ENCODE results near the gene HS3ST3A1. TPM values are rescaled to one million over a fixed set of nuclear protein-coding genes. Genes with fewer than 3 reads are reported as not detected.
A peak's percentile ranks its signal among the peaks of the same experiment; 100 is the strongest.

HS3ST3A1 gene
- 8.8 to 11.5 TPM (median 10.6 TPM) in 3 replicates for total RNA-seq
- long read RNA-seq, transcript HS3ST3A1-201 (2 exons, 2,527 nt), result major isoform, 38 of 43 reads
- long read RNA-seq, partial matches to known transcripts, result 2 of 43 reads
- long read RNA-seq, other reads (novel, unspliced or antisense), result 3 of 43 reads

- DNase-seq (ENCODE audit: low spot score), result peak; percentile 95
- peak within 1 kb of the TSS; percentile 95 for H3K4me3 Mint-ChIP-seq (ENCODE audit: unreplicated experiment)
- H3K9me3 Mint-ChIP-seq (ENCODE audit: low read depth), result no peaks in the 10 kb centered on the region
- peak within 1 kb of the TSS; percentile 96 for H3K27ac Mint-ChIP-seq (ENCODE audit: unreplicated experiment)
- peak; percentile 12 for TF ChIP-seq CTCF (IDR thresholded peaks at IDR 0.05)
- H3K36me3 Mint-ChIP-seq (ENCODE audit: low read depth), result no peaks in the 10 kb centered on the region
- H3K4me1 Mint-ChIP-seq (ENCODE audit: low read depth), result peaks cover 39% of the 10 kb centered on the region
- H3K27me3 Mint-ChIP-seq (ENCODE audit: low read depth), result peaks cover 3% of the 10 kb centered on the region
Measured at GRCh38 chr17:13601776-13602551, at the start of gene HS3ST3A1. Gene HS3ST3A1, minus strand, starts transcription at chr17:13601929. Its CDS starts 800 bp downstream, at chr17:13601129.

- Mint-ChIP-seq H3K27me3 (ENCODE audit: low read depth) (no peaks in the 10 kb centered on the region), H3K27ac (ENCODE audit: unreplicated experiment) (no peak overlapping the region), H3K9me3 (ENCODE audit: low read depth) (no peaks in the 10 kb centered on the region), H3K36me3 (ENCODE audit: low read depth) (no peaks in the 10 kb centered on the region), H3K4me1 (ENCODE audit: low read depth) (peaks cover 11% of the 10 kb centered on the region), H3K4me3 (ENCODE audit: unreplicated experiment) (no peak overlapping the region)
- no peak for TF ChIP-seq CTCF (IDR thresholded peaks at IDR 0.05)
- DNase-seq (ENCODE audit: low spot score), result no peak
Measured at GRCh38 chr17:13650096-13650675, 48.5 kb upstream of the HS3ST3A1 start.

DNA sequence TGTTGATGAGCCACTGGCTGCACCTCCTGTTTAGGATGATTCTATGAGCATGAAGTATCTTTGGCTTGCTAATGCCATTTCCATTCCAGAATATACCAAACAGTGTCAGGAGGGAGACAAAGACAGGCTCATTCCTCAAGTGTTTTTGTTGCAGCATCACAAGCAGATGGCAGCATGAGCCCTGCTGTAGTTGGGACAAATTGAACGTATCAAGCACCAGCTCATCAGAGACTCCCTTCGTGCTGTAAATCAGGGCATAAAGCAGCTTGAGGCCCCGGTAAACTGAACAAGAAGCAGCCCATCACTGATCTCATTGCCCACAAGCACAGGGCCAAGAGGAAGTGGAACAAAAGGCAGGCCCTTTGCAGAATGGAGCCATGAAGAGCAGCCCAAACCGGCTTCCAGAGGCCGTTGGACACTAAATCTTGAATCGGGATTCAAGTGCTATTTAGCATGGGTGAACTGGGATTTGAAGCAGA lies 45.9 kb upstream of the HS3ST3A1 start:
- Mint-ChIP-seq H3K27ac (ENCODE audit: unreplicated experiment) (no peak overlapping the region), H3K27me3 (ENCODE audit: low read depth) (no peaks in the 10 kb centered on the region), H3K36me3 (ENCODE audit: low read depth) (no peaks in the 10 kb centered on the region), H3K4me1 (ENCODE audit: low read depth) (peaks cover 11% of the 10 kb centered on the region), H3K9me3 (ENCODE audit: low read depth) (no peaks in the 10 kb centered on the region), H3K4me3 (ENCODE audit: unreplicated experiment) (no peak overlapping the region)
- no peak for TF ChIP-seq CTCF (IDR thresholded peaks at IDR 0.05)
- DNase-seq (ENCODE audit: low spot score), result no peak

DNA sequence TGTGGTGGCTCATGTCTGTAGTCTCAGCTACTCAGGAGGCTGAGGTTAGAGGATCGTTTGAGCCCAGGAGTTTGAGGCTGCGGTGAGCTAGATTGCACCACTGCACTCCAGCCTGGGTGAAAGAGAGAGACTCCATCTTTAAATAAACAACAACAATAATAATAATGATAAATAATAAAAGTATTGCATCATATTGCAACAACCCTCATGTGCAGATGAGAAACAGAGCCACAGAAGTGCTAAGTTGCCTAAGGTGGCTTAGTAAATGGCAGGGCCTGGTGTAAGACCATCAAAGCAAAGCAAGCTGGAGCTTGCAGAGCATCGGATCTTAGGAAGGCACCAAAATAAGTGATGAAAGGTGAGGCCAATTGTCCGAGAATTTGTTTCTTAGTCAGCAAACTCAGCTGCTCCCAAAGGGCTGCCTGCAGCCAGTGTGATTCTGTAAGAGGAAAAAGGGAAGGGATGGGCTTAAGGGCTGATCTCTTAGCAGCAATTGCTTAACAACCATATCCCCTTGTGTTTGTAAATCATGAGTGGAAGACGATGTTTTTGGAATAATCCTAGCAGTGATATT lies 45.3 kb upstream of the HS3ST3A1 start:
- H3K4me1 Mint-ChIP-seq (ENCODE audit: low read depth), result peaks cover 11% of the 10 kb centered on the region
- no peaks in the 10 kb centered on the region for H3K36me3 Mint-ChIP-seq (ENCODE audit: low read depth)
- TF ChIP-seq CTCF (IDR thresholded peaks at IDR 0.05), result no peak
- H3K4me3 Mint-ChIP-seq (ENCODE audit: unreplicated experiment), result no peak overlapping the region
- DNase-seq (ENCODE audit: low spot score), result no peak
- no peak overlapping the region for H3K27ac Mint-ChIP-seq (ENCODE audit: unreplicated experiment)
- no peaks in the 10 kb centered on the region for H3K27me3 Mint-ChIP-seq (ENCODE audit: low read depth)
- H3K9me3 Mint-ChIP-seq (ENCODE audit: low read depth), result no peaks in the 10 kb centered on the region

GRCh38 chr17:13646411-13646810 lies 44.7 kb upstream of the HS3ST3A1 start:
- Mint-ChIP-seq H3K27me3 (ENCODE audit: low read depth) (no peaks in the 10 kb centered on the region), H3K36me3 (ENCODE audit: low read depth) (no peaks in the 10 kb centered on the region), H3K4me3 (ENCODE audit: unreplicated experiment) (no peak overlapping the region), H3K27ac (ENCODE audit: unreplicated experiment) (no peak overlapping the region), H3K9me3 (ENCODE audit: low read depth) (no peaks in the 10 kb centered on the region), H3K4me1 (ENCODE audit: low read depth) (peaks cover 11% of the 10 kb centered on the region)
- no peak for DNase-seq (ENCODE audit: low spot score)
- no peak for TF ChIP-seq CTCF (IDR thresholded peaks at IDR 0.05)
